Measurements from ENCODE around the gene SIRT5. TPM values are rescaled to one million over a fixed set of nuclear protein-coding genes. Genes with fewer than 3 reads are reported as not detected.

Gene SIRT5
- total and polyA plus RNA-seq, 2 experiments from 2014 or later = 9.8 to 13.1 TPM

- no peak overlapping the region; the same call in 1 of the 2 replicates for H2AFZ ChIP-seq
- Mint-ChIP-seq H3K9me3 (no peaks in the 10 kb centered on the region), H3K27ac (no peak overlapping the region), H3K27me3 (ENCODE audit: insufficient read depth, low read depth, poor library complexity) (no peaks in the 10 kb centered on the region), H3K4me1 (peaks cover 23% of the 10 kb centered on the region), H3K4me3 (no peak overlapping the region), H3K36me3 (ENCODE audit: low read depth) (no peaks in the 10 kb centered on the region)
- no peaks in the 10 kb centered on the region for H3K36me3 ChIP-seq (ENCODE audit: insufficient read depth)
- no peak for DNase-seq (ENCODE audit: low spot score)
- no peaks in the 10 kb centered on the region for H3K79me2 ChIP-seq (replicated peaks; ENCODE audit: insufficient read depth)
- peaks cover 25% of the 10 kb centered on the region for H3K4me1 ChIP-seq (ENCODE audit: insufficient read depth)
- no peaks in the 10 kb centered on the region for H3F3A ChIP-seq (replicated peaks; ENCODE audit: low read depth)
- no peaks in the 10 kb centered on the region for H3K27me3 ChIP-seq (ENCODE audit: insufficient read depth)
- H3K9me2 ChIP-seq (ENCODE audit: insufficient read depth) = no peaks in the 10 kb centered on the region; the same call in 1 of the 2 replicates
- H4K20me1 ChIP-seq (replicated peaks; ENCODE audit: insufficient read depth) = no peaks in the 10 kb centered on the region; the same call in 1 of the 2 replicates
- H3K4me2 ChIP-seq = no peak overlapping the region
- no peak overlapping the region for H3K27ac ChIP-seq (ENCODE audit: low read depth)
- no peak for ATAC-seq
- no peak overlapping the region for H3K4me3 ChIP-seq
- TF ChIP-seq EZH2 (IDR thresholded peaks at IDR 0.05; ENCODE audit: low read depth, unreplicated experiment) (no peak), ZNF331 (CRISPR knock-in tag; IDR thresholded peaks at IDR 0.05; ENCODE audit: low read depth) (no peak), ZNF114 (CRISPR knock-in tag; IDR thresholded peaks at IDR 0.05) (no peak), POLR2AphosphoS5 (IDR thresholded peaks at IDR 0.05; ENCODE audit: low read depth) (no peak)
Observed at GRCh38 chr6:13536796-13537526, 37.4 kb upstream of the SIRT5 start.

- H3F3A ChIP-seq (replicated peaks; ENCODE audit: low read depth) = no peaks in the 10 kb centered on the region
- H3K27me3 Mint-ChIP-seq (ENCODE audit: insufficient read depth, low read depth, poor library complexity) = no peaks in the 10 kb centered on the region
- peaks cover 20% of the 10 kb centered on the region for H3K4me1 Mint-ChIP-seq
- no peaks in the 10 kb centered on the region; the same call in 1 of the 2 replicates for H4K20me1 ChIP-seq (replicated peaks; ENCODE audit: insufficient read depth)
- no peaks in the 10 kb centered on the region for H3K9me3 Mint-ChIP-seq
- no peak overlapping the region for H3K4me3 Mint-ChIP-seq
- no peaks in the 10 kb centered on the region for H3K36me3 ChIP-seq (ENCODE audit: insufficient read depth)
- DNase-seq (ENCODE audit: low spot score) (no peak), ATAC-seq (no peak)
- no peak overlapping the region for H3K4me2 ChIP-seq
- H3K9me2 ChIP-seq (ENCODE audit: insufficient read depth) = no peaks in the 10 kb centered on the region; the same call in 1 of the 2 replicates
- H3K79me2 ChIP-seq (replicated peaks; ENCODE audit: insufficient read depth) = no peaks in the 10 kb centered on the region
- no peak overlapping the region for H3K27ac Mint-ChIP-seq
- no peak overlapping the region for H3K4me3 ChIP-seq
- H3K27me3 ChIP-seq (ENCODE audit: insufficient read depth) = no peaks in the 10 kb centered on the region
- H3K36me3 Mint-ChIP-seq (ENCODE audit: low read depth) = no peaks in the 10 kb centered on the region
- no peak overlapping the region; the same call in 1 of the 2 replicates for H2AFZ ChIP-seq
- peaks cover 23% of the 10 kb centered on the region for H3K4me1 ChIP-seq (ENCODE audit: insufficient read depth)
- H3K27ac ChIP-seq (ENCODE audit: low read depth) = no peak overlapping the region
- TF ChIP-seq ZNF331 (CRISPR knock-in tag; IDR thresholded peaks at IDR 0.05; ENCODE audit: low read depth) (no peak), REST (IDR thresholded peaks at IDR 0.05; ENCODE audit: unreplicated experiment) (no peak), STAT1 (IDR thresholded peaks at IDR 0.05; ENCODE audit: unreplicated experiment) (no peak), CTCF (conservative IDR thresholded peaks at IDR 0.05; ENCODE audit: low read depth in 2 of 2) (no peak), EZH2phosphoT487 (IDR thresholded peaks at IDR 0.05; ENCODE audit: unreplicated experiment) (no peak), EZH2 (IDR thresholded peaks at IDR 0.05; ENCODE audit: low read depth, unreplicated experiment) (no peak), JUNB (IDR thresholded peaks at IDR 0.05; ENCODE audit: unreplicated experiment) (no peak), POLR2AphosphoS5 (IDR thresholded peaks at IDR 0.05; ENCODE audit: low read depth) (no peak), CREB1 (CRISPR knock-in tag; IDR thresholded peaks at IDR 0.05; ENCODE audit: low read depth) (no peak), ETS1 (IDR thresholded peaks at IDR 0.05) (no peak), NANOG (IDR thresholded peaks at IDR 0.05; ENCODE audit: borderline replicate concordance) (no peak)
Observed at GRCh38 chr6:13537527-13537897, 36.9 kb upstream of the SIRT5 start.

Measured in GM23338 (cell line).